DOHH2 (cell line): ENCODE results near the gene ADAMTS8.

Source experiments
- CTCF ChIP-seq: fragments of 200-600 bp; sonication (generic); IDR thresholded peaks from one replicate; pipeline ENCODE4 v1.5.1; 2014; ENCODE audit warnings: antibody characterized with exemption, mild to moderate bottlenecking, low read depth, low read length; ENCODE audit not compliant: poor library complexity, severe bottlenecking
- EZH2phosphoT487 ChIP-seq: fragments of 200-600 bp; sonication (generic); IDR thresholded peaks from 2 replicates; pipeline ENCODE4 v1.6.1; 2017; ENCODE audit warnings: borderline replicate concordance, mild to moderate bottlenecking, antibody characterized with exemption, low read length, moderate library complexity, mixed read lengths

DNA sequence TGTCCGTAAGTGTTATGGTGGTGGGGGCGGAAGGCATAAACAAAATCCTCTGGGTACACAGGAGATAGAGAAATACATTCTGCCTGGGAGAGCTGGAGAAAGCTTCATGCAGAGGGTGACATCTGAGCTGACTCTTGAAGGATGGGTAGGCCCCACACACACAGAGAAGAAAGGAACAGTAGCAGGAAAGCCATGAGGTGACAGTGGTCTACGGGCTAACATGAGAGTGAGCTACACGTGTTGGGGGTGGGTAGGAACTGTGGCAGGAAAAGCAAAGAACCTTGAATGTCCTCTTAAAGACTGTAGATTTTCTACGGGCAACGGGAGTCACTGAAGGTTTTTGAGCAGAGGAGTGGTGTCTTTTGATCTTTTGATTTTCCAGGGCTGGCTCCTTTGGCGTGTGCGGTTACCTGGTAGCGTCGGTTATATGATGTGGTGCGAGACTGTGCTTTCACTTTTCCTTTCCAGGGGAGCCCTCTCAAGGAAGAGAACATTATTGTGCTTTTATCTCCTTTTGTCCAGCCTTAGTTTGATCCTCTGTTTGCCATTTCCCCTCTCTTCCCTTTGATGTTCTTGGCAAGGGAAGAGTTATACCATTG, 39.7 kb downstream of the ADAMTS8 start:
- no peak for TF ChIP-seq CTCF
- TF ChIP-seq EZH2phosphoT487, result no peak
